Ishikawa (cell line): ENCODE results near the gene COL9A1.

ENCODE experiments used
- CEBPB ChIP-seq: IDR thresholded peaks from 2 replicates; pipeline ENCODE4 v1.6.1; 2012
- CREB1 ChIP-seq: IDR thresholded peaks from 2 replicates; pipeline ENCODE4 v1.6.1; 2012; ENCODE audit warnings: low read depth
- EGR1 ChIP-seq: IDR thresholded peaks from 2 replicates; pipeline ENCODE4 v1.6.1; 2012
- EP300 ChIP-seq: IDR thresholded peaks from 2 replicates; pipeline ENCODE4 v1.6.1; 2012; ENCODE audit warnings: borderline replicate concordance
- FOXM1 ChIP-seq: IDR thresholded peaks from 2 replicates; pipeline ENCODE4 v1.6.1; 2012; ENCODE audit warnings: low read depth, borderline replicate concordance
- NFIC ChIP-seq: IDR thresholded peaks from 2 replicates; pipeline ENCODE4 v1.6.1; 2012
- RAD21 ChIP-seq: IDR thresholded peaks from 2 replicates; pipeline ENCODE4 v1.6.1; 2012; ENCODE audit warnings: low read depth
- REST ChIP-seq: IDR thresholded peaks from 2 replicates; pipeline ENCODE4 v1.6.1; 2012; ENCODE audit warnings: low read depth, mild to moderate bottlenecking
- TAF1 ChIP-seq: IDR thresholded peaks from 2 replicates; pipeline ENCODE4 v1.6.1; 2012; ENCODE audit warnings: low read depth, mild to moderate bottlenecking
- TCF12 ChIP-seq: IDR thresholded peaks from 2 replicates; pipeline ENCODE4 v1.6.1; 2012; ENCODE audit warnings: low read depth
- TEAD4 ChIP-seq: IDR thresholded peaks from 2 replicates; pipeline ENCODE4 v1.6.1; 2012
- USF1 ChIP-seq: IDR thresholded peaks from 2 replicates; pipeline ENCODE4 v1.6.1; 2012
- YY1 ChIP-seq: IDR thresholded peaks from 2 replicates; pipeline ENCODE4 v1.6.1; 2012; ENCODE audit warnings: low read depth
- ZBTB7A ChIP-seq: IDR thresholded peaks from 2 replicates; pipeline ENCODE4 v1.6.1; 2012; ENCODE audit warnings: low read depth
- TF ChIP-seq, protein P1 (sequence below): IDR thresholded peaks from 2 replicates; pipeline ENCODE4 v1.6.1; 2012

COL9A1 gene

DNA sequence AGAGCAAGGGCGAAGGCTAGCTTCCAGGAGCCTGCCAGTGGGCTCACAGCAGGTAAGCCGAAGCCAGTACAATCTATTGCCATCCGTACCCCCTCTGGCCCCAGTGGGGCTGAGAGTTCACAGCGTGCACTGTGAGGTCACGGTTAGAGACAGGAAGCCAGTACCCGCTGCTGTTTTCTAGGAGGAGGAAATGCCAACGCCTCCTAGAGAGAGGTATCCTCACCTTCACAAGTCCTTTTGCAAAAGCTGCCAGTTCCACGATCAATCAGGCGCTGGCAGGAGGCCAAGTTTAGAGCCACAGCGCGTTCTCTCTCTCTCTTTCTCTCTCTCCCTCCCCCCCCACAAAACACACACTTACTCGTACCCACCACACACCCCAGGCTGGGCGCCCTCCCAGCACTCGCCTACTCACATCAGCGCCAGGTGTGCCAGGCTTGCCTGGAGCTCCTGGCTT is 22.5 kb downstream of the COL9A1 start:
- TF ChIP-seq NFIC (peak; percentile 46; the same call in 1 of the 2 replicates), RAD21 (no peak), CEBPB (no peak)

GRCh38 chr6:70277470-70277869 is 25.4 kb downstream of the COL9A1 start:
- no peak for TF ChIP-seq CEBPB
- TF ChIP-seq ZBTB7A = no peak
- no peak for TF ChIP-seq TCF12

GRCh38 chr6:70274338-70274737 is 28.5 kb downstream of the COL9A1 start:
- TF ChIP-seq YY1 (no peak), CREB1 (no peak), EGR1 (no peak), RAD21 (no peak), ZBTB7A (no peak), NFIC (no peak)

DNA sequence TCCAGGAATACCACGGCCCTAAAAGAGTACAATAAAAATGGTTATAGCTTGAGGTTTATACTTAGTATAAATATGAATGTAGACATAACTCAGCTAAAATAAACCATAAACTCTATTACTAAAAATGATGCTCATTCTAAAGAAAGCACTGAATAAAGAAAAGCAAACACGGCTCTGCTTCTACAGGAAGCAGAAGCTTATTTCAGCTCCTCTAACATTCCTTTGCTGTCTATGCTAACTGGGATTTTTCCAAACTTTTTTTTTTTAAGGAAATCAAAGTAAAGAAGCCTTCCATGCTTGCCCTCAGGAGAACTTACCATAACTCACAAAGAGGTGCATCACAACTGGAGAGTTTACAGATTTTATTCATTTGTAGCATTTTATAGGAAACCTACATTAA is 30.8 kb downstream of the COL9A1 start:
- no peak for TF ChIP-seq NFIC
- no peak for TF ChIP-seq RAD21
- TF ChIP-seq EP300 = no peak
- TF ChIP-seq CEBPB = no peak
- no peak for TF ChIP-seq USF1
- no peak for TF ChIP-seq YY1
- no peak for TF ChIP-seq TEAD4
- TF ChIP-seq, protein P1, sequence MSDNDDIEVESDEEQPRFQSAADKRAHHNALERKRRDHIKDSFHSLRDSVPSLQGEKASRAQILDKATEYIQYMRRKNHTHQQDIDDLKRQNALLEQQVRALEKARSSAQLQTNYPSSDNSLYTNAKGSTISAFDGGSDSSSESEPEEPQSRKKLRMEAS = no peak
- no peak for TF ChIP-seq ZBTB7A
- no peak for TF ChIP-seq FOXM1
- no peak for TF ChIP-seq REST

GRCh38 chr6:70270287-70271005 is 32.4 kb downstream of the COL9A1 start:
- TF ChIP-seq CEBPB (peak; percentile 92), CREB1 (no peak), REST (no peak), TEAD4 (peak; percentile 70), USF1 (no peak), YY1 (no peak), ZBTB7A (0 out of 2 replicates have a peak, but pooled peaks have one; percentile 46), EGR1 (no peak), TAF1 (no peak), EP300 (peak; percentile 52; the same call in 1 of the 2 replicates), FOXM1 (no peak), NFIC (peak; percentile 52; the same call in 1 of the 2 replicates), RAD21 (no peak), TCF12 (peak; percentile 62)
- TF ChIP-seq, protein P1 = no peak

GRCh38 chr6:70266142-70266541 is 36.7 kb downstream of the COL9A1 start:
- TF ChIP-seq USF1 = no peak
